HFFc6 (cell line): ENCODE results near the gene ENOX2. TPM values are rescaled to one million over a fixed set of nuclear protein-coding genes. Genes with fewer than 3 reads are reported as not detected.

ENCODE experiments used
- DNase-seq: peaks from one replicate; pipeline ENCODE4 v3.0.0-alpha.2; 2018
- H3K27ac Mint-ChIP-seq: 2 replicates; pipeline ENCODE4 v1.8.0; 2020; ENCODE audit warnings: mild to moderate bottlenecking, mixed read lengths
- H3K27me3 Mint-ChIP-seq: 2 replicates; pipeline ENCODE4 v1.8.0; 2021; ENCODE audit warnings: mild to moderate bottlenecking, moderate library complexity, mixed read lengths; ENCODE audit not compliant: insufficient read depth
- H3K36me3 Mint-ChIP-seq: 2 replicates; pipeline ENCODE4 v1.8.0; 2021; ENCODE audit warnings: low read depth, mixed read lengths
- H3K4me1 Mint-ChIP-seq: 2 replicates; pipeline ENCODE4 v1.8.0; 2020; ENCODE audit warnings: low read depth, mixed read lengths
- H3K4me3 Mint-ChIP-seq: 2 replicates; pipeline ENCODE4 v1.8.0; 2020; ENCODE audit warnings: mild to moderate bottlenecking, moderate library complexity, mixed read lengths
- H3K9me3 Mint-ChIP-seq: 2 replicates; pipeline ENCODE4 v1.8.0; 2020; ENCODE audit warnings: mild to moderate bottlenecking, mixed read lengths
- total RNA-seq, 6 experiments: library from RNA; stranded (reverse); fragmentation: NEBNext Ultra II Directional; extraction: Animal tissue kit (Norgen Biotek cat#: 25700); gene quantifications; 2 replicates in 1 of 6; 3 replicates in 5 of 6; pipeline ENCODE4 v1.2.3, GENCODE V29; 2021
- TF ChIP-seq, protein P1 (sequence below): fragments of 200-600 bp; sonication (generic); IDR thresholded peaks from 2 replicates; pipeline ENCODE4 v1.5.0; 2021; ENCODE audit warnings: antibody characterized with exemption, mild to moderate bottlenecking

The ENOX2 gene
- total RNA-seq, 6 experiments from 2014 or later, result 10.8 to 13.5 (median 11.9) TPM

GRCh38 chrX:130680164-130681035 is 222.6 kb downstream of the ENOX2 start:
- Mint-ChIP-seq H3K4me3 (peak overlapping the region; percentile 19), H3K36me3 (0 out of 2 replicates have a peak, but pooled peaks cover 5% of the 10 kb centered on the region), H3K9me3 (0 out of 2 replicates have a peak, but pooled peaks cover 3% of the 10 kb centered on the region), H3K27ac (peak overlapping the region; percentile 75), H3K4me1 (peaks cover 26% of the 10 kb centered on the region), H3K27me3 (no peaks in the 10 kb centered on the region; the same call in 1 of the 2 replicates)
- no peak for DNase-seq
- TF ChIP-seq, protein P1, sequence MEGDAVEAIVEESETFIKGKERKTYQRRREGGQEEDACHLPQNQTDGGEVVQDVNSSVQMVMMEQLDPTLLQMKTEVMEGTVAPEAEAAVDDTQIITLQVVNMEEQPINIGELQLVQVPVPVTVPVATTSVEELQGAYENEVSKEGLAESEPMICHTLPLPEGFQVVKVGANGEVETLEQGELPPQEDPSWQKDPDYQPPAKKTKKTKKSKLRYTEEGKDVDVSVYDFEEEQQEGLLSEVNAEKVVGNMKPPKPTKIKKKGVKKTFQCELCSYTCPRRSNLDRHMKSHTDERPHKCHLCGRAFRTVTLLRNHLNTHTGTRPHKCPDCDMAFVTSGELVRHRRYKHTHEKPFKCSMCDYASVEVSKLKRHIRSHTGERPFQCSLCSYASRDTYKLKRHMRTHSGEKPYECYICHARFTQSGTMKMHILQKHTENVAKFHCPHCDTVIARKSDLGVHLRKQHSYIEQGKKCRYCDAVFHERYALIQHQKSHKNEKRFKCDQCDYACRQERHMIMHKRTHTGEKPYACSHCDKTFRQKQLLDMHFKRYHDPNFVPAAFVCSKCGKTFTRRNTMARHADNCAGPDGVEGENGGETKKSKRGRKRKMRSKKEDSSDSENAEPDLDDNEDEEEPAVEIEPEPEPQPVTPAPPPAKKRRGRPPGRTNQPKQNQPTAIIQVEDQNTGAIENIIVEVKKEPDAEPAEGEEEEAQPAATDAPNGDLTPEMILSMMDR, result no peak

- Mint-ChIP-seq H3K4me3 (no peak overlapping the region), H3K36me3 (no peaks in the 10 kb centered on the region), H3K9me3 (no peaks in the 10 kb centered on the region), H3K27ac (no peak overlapping the region), H3K4me1 (peaks cover 20% of the 10 kb centered on the region), H3K27me3 (no peaks in the 10 kb centered on the region; the same call in 1 of the 2 replicates)
- TF ChIP-seq, protein P1, result no peak
- DNase-seq, result no peak
Observed at GRCh38 chrX:130676861-130677260, 226.1 kb downstream of the ENOX2 start.

- Mint-ChIP-seq H3K27ac (no peak overlapping the region), H3K4me1 (peaks cover 27% of the 10 kb centered on the region), H3K9me3 (no peaks in the 10 kb centered on the region)
Observed at GRCh38 chrX:130672214-130672613, 230.8 kb downstream of the ENOX2 start.

DNA sequence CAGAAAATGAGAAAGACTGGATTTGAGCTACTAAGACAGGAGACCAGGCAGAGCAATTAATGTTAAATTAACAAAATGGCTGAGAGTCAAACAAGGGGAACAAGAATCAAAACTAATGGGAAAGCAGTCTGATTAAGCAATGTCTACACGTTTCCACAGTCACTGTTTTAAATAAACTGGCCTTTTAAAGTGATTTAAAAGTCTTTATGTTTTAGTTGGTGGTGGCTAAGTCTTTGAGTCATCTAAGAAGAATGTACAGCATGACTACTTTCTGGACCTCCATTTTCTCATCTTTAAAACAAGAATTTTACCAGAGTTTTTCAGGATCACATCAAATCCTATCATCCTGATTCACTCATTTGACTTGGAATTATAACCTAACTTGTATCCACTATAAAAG is 233.8 kb downstream of the ENOX2 start:
- TF ChIP-seq, protein P1, result no peak
- peaks cover 9% of the 10 kb centered on the region for H3K36me3 Mint-ChIP-seq
- H3K27me3 Mint-ChIP-seq, result no peaks in the 10 kb centered on the region
- H3K4me1 Mint-ChIP-seq, result peaks cover 27% of the 10 kb centered on the region
- H3K4me3 Mint-ChIP-seq, result peak overlapping the region; percentile 36; the same call in 1 of the 2 replicates
- H3K9me3 Mint-ChIP-seq, result no peaks in the 10 kb centered on the region
- H3K27ac Mint-ChIP-seq, result peak overlapping the region; percentile 86
- DNase-seq, result peak; percentile 45

More at GRCh38 chrX:130672214-130672613, 230.8 kb downstream of the ENOX2 start:
- Mint-ChIP-seq H3K27me3 (no peaks in the 10 kb centered on the region), H3K4me3 (no peak overlapping the region), H3K36me3 (peaks cover 9% of the 10 kb centered on the region)
- no peak for DNase-seq
- TF ChIP-seq, protein P1, result no peak

GRCh38 chrX:130665263-130665662 is 237.7 kb downstream of the ENOX2 start:
- peaks cover 13% of the 10 kb centered on the region for H3K36me3 Mint-ChIP-seq
- no peak for DNase-seq
- peaks cover 21% of the 10 kb centered on the region for H3K4me1 Mint-ChIP-seq
- TF ChIP-seq, protein P1, result no peak
- no peak overlapping the region for H3K4me3 Mint-ChIP-seq
- no peaks in the 10 kb centered on the region for H3K9me3 Mint-ChIP-seq
- H3K27me3 Mint-ChIP-seq, result no peaks in the 10 kb centered on the region
- no peak overlapping the region for H3K27ac Mint-ChIP-seq
